Sigmoid colon (tissue), 4 donors: Measurements from ENCODE around the gene SPTLC1.

Experiments used
- EP300 ChIP-seq, 4 donors: sonication (generic); formaldehyde crosslinking; IDR thresholded peaks; one replicate each; pipeline ENCODE4 v1.6.1; 2017; ENCODE audit warnings: antibody characterized with exemption in 4 of 4
- POLR2A ChIP-seq, 2 donors: fragments of 450-650 bp; IDR thresholded peaks; one replicate each; pipeline ENCODE4 v1.6.1; 2016; ENCODE audit warnings: antibody characterized with exemption in 2 of 2, mild to moderate bottlenecking in 2 of 2, moderate library complexity in 2 of 2
- POLR2AphosphoS5 ChIP-seq, 4 donors: sonication (generic); formaldehyde crosslinking; IDR thresholded peaks; one replicate each; pipeline ENCODE4 v1.6.1; 2017; ENCODE audit warnings: antibody characterized with exemption in 4 of 4
- TF ChIP-seq, protein P1 (sequence below), 4 experiments: fragments of 450-650 bp in 3 of 4; fragments of 200-600 bp in 1 of 4; IDR thresholded peaks; one replicate each; pipeline ENCODE4 v1.5.1; 2016 to 2019; ENCODE audit warnings: antibody characterized with exemption in 4 of 4, mild to moderate bottlenecking in 3 of 4, moderate library complexity in 2 of 4

- TF ChIP-seq, protein P1, sequence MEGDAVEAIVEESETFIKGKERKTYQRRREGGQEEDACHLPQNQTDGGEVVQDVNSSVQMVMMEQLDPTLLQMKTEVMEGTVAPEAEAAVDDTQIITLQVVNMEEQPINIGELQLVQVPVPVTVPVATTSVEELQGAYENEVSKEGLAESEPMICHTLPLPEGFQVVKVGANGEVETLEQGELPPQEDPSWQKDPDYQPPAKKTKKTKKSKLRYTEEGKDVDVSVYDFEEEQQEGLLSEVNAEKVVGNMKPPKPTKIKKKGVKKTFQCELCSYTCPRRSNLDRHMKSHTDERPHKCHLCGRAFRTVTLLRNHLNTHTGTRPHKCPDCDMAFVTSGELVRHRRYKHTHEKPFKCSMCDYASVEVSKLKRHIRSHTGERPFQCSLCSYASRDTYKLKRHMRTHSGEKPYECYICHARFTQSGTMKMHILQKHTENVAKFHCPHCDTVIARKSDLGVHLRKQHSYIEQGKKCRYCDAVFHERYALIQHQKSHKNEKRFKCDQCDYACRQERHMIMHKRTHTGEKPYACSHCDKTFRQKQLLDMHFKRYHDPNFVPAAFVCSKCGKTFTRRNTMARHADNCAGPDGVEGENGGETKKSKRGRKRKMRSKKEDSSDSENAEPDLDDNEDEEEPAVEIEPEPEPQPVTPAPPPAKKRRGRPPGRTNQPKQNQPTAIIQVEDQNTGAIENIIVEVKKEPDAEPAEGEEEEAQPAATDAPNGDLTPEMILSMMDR (IDR thresholded peaks at IDR 0.05) = no peak
- TF ChIP-seq POLR2A (IDR thresholded peaks at IDR 0.05) (no peak), EP300 (IDR thresholded peaks at IDR 0.05) (no peak), POLR2AphosphoS5 (IDR thresholded peaks at IDR 0.05) (no peak)
Measured at GRCh38 chr9:92132501-92132900, 17.3 kb upstream of the SPTLC1 start.
